HepG2 (cell line): ENCODE results near the gene PRMT7. TPM values are rescaled to one million over a fixed set of nuclear protein-coding genes. Genes with fewer than 3 reads are reported as not detected.

Experiments
- ATAC-seq: fragments of 200-7000 bp; cut with Tn5 transposase; 3 replicates; pipeline ENCODE4 v1.9.1; 2020; ENCODE audit warnings: mild to moderate bottlenecking, moderate library complexity
- BruUV-seq: library from RNA; stranded (reverse); fragments of 400-500 nt; replicated peaks from 2 replicates; lab custom pipeline; 2021; lab: Mats Ljungman, UMichigan
- CTCF ChIA-PET: fragments of 300-600 bp; formaldehyde crosslinking; extraction: SDS; loops from one replicate; lab custom pipeline; 2021; ENCODE audit warnings: low total read pairs, inconsistent platforms, low intra/inter-chr PET ratio; lab: Yijun Ruan, JAX
- POLR2A ChIA-PET: fragments of 350-600 bp; sonication (Branson Sonifier 250); formaldehyde crosslinking; loops from one replicate; lab custom pipeline; 2020; ENCODE audit warnings: antibody characterized with exemption, inconsistent platforms; lab: Yijun Ruan, JAX
- DNase-seq: peaks from one replicate; pipeline ENCODE4 v3.0.0-alpha.2; 2015; ENCODE audit warnings: low spot score
- FAIRE-seq: peaks from 3 replicates; lab custom pipeline; 2011; peaks lifted over from hg19 to GRCh38; lab: Jason Lieb, UNC
- H2AFZ ChIP-seq: one replicate; pipeline ENCODE4 v1.6.1; 2011; ENCODE audit warnings: low read length, inconsistent platforms
- H3K27ac ChIP-seq: fragments of 300-600 bp; 3 replicates; pipeline ENCODE4 v1.8.0; 2011; ENCODE audit warnings: mixed run types, mild to moderate bottlenecking, mixed read lengths, low read length, inconsistent platforms; ENCODE audit not compliant: insufficient read depth; ENCODE audit errors: extremely low read length
- H3K27me3 ChIP-seq, 2 experiments: fragments of 200-600 bp in 1 of 2; 2 replicates in 1 of 2; 3 replicates in 1 of 2; pipeline versions ENCODE4 v1.6.0 to v1.8.0; 2011; ENCODE audit warnings: low read length in 2 of 2, mild to moderate bottlenecking in 2 of 2, moderate library complexity in 2 of 2, inconsistent platforms in 1 of 2; ENCODE audit not compliant: insufficient read depth in 2 of 2, control insufficient read depth in 1 of 2
- H3K36me3 ChIP-seq, 2 experiments: fragments of 200-600 bp in 1 of 2; replicated peaks in 1 of 2; 2 replicates in 1 of 2; 3 replicates in 1 of 2; pipeline versions ENCODE4 v1.5.1 to v1.8.0; 2011; ENCODE audit warnings: low read length in 2 of 2, inconsistent platforms in 1 of 2; ENCODE audit not compliant: insufficient read depth in 2 of 2, control insufficient read depth in 1 of 2
- H3K4me1 ChIP-seq: 2 replicates; pipeline ENCODE4 v1.5.1; 2012; ENCODE audit warnings: low read length, inconsistent platforms; ENCODE audit not compliant: insufficient read depth
- H3K4me2 ChIP-seq: 2 replicates; pipeline ENCODE4 v1.6.0; 2011; ENCODE audit warnings: low read depth, low read length, inconsistent platforms
- H3K4me3 ChIP-seq, 3 experiments: fragments of 200-600 bp in 1 of 3; sonication (generic), shearing (Covaris generic) in 1 of 3; replicated peaks in 1 of 3; 2 replicates each; pipeline ENCODE4 v1.5.1; 2011 to 2016; ENCODE audit warnings: low read length in 3 of 3, inconsistent platforms in 2 of 3, low read depth in 2 of 3, mild to moderate bottlenecking in 2 of 3, control low read depth in 1 of 3, mixed read lengths in 1 of 3; ENCODE audit not compliant: insufficient read depth in 1 of 3
- H3K79me2 ChIP-seq: one replicate; pipeline ENCODE4 v1.6.1; 2011; ENCODE audit warnings: low read length, inconsistent platforms; ENCODE audit not compliant: insufficient read depth
- H3K9ac ChIP-seq: 2 replicates; pipeline ENCODE4 v1.6.0; 2011; ENCODE audit warnings: mild to moderate bottlenecking, low read depth, low read length, inconsistent platforms; ENCODE audit not compliant: insufficient read depth
- H3K9me3 ChIP-seq: 2 replicates; pipeline ENCODE4 v1.5.1; 2012; ENCODE audit warnings: mild to moderate bottlenecking, low read length
- H4K20me1 ChIP-seq: 2 replicates; pipeline ENCODE4 v1.6.0; 2011; ENCODE audit warnings: inconsistent platforms, mild to moderate bottlenecking, low read length, moderate library complexity; ENCODE audit not compliant: insufficient read depth
- FLYWCH1 ChIP-seq: sonication (generic); formaldehyde crosslinking; IDR thresholded peaks from 2 replicates; pipeline ENCODE4 v1.8.1; 2023; ENCODE audit warnings: mild to moderate bottlenecking, missing genetic modification reagents
- FOXP4 ChIP-seq: sonication (generic); formaldehyde crosslinking; IDR thresholded peaks from 2 replicates; pipeline ENCODE4 v1.4.0; 2020; ENCODE audit warnings: missing genetic modification reagents
- MAX ChIP-seq: IDR thresholded peaks from 2 replicates; pipeline ENCODE4 v1.6.1; 2012; ENCODE audit warnings: inconsistent platforms
- PHF21A ChIP-seq: sonication (generic); formaldehyde crosslinking; IDR thresholded peaks from 2 replicates; pipeline ENCODE4 v1.5.0; 2020; ENCODE audit warnings: mild to moderate bottlenecking, missing genetic modification reagents
- TRAFD1 ChIP-seq: sonication (generic); formaldehyde crosslinking; IDR thresholded peaks from 2 replicates; pipeline ENCODE4 v1.5.1; 2020; ENCODE audit warnings: missing genetic modification reagents, mild to moderate bottlenecking, borderline replicate concordance
- ZBTB21 ChIP-seq: sonication (generic); formaldehyde crosslinking; IDR thresholded peaks from 2 replicates; pipeline ENCODE4 v1.4.0; 2020; ENCODE audit warnings: missing genetic modification reagents
- ZFP91 ChIP-seq: sonication (generic); formaldehyde crosslinking; IDR thresholded peaks from 2 replicates; pipeline ENCODE4 v1.9.0; 2022; ENCODE audit warnings: missing genetic modification reagents, mild to moderate bottlenecking, borderline replicate concordance
- ZFX ChIP-seq: sonication (generic); formaldehyde crosslinking; IDR thresholded peaks from 2 replicates; pipeline ENCODE4 v1.4.0; 2020; ENCODE audit warnings: mild to moderate bottlenecking, low read depth, missing genetic modification reagents, moderate library complexity
- ZNF687 ChIP-seq: sonication (generic); formaldehyde crosslinking; IDR thresholded peaks from 2 replicates; pipeline ENCODE4 v1.5.1; 2020; ENCODE audit warnings: mild to moderate bottlenecking, missing genetic modification reagents, moderate library complexity
- WGBS: methylation state at CpG from one replicate; pipeline ENCODE4 v1.1.6; 2017; ENCODE audit warnings: low lambda C conversion rate; 5-methylcytosine and 5-hydroxymethylcytosine counted together
- in situ Hi-C: cut with HindIII; loops from 2 replicates; pipeline ENCODE4 v1.10.0; 2017; ENCODE audit warnings: low pct_unique_long_range_greater_than_20kb; ENCODE audit not compliant: extremely low pct_ligation_motif_present
- intact Hi-C: fragments of 100-400 bp; cut with micrococcal nuclease; formaldehyde crosslinking; loops from one replicate; pipeline ENCODE4 v1.10.0; 2022; ENCODE audit not compliant: unreplicated experiment
- polyA plus RNA-seq, 8 experiments: library from polyadenylated mRNA; depleted of rRNA in 3 of 8; stranded (reverse) in 7 of 8; unstranded in 1 of 8; fragments of >200 nt; fragmentation: Illumina TruSeq in 4 of 8; extraction: Trizol in 4 of 8; gene quantifications; 2 replicates each; pipeline versions ENCODE4 v1.2.1 to v1.2.3, GENCODE V29; 2011 to 2016; ENCODE audit warnings: low read depth in 4 of 8, missing spikeins in 1 of 8, mixed read lengths in 1 of 8; ENCODE audit not compliant: insufficient read depth in 1 of 8
- total RNA-seq, 5 experiments: library from RNA; depleted of rRNA; stranded (reverse); fragments of >200 nt; fragmentation: Illumina TruSeq; extraction: Trizol; gene quantifications; 2 replicates each; pipeline ENCODE4 v1.2.3, GENCODE V29; 2016; ENCODE audit warnings: low read depth in 1 of 5

Gene PRMT7
- total and polyA plus RNA-seq, 2 of the 13 experiments (the other 11 are each of a cell fraction or from before 2014, with no cell fraction given), result 47.5 to 55.0 TPM

- H3K4me1 ChIP-seq, result peaks cover 38% of the 10 kb centered on the region
- ATAC-seq (peak; percentile 12), DNase-seq (no peak), FAIRE-seq (peak; percentile 15)
- ChIA-PET POLR2A (no interaction called here), CTCF (no interaction called here)
- 36% methylated on average over 20 of the region's 20 CpGs for WGBS
- 0 out of 2 replicates have a peak, but pooled peaks have one; percentile 21 for TF ChIP-seq MAX
- no peak for TF ChIP-seq ZBTB21 (CRISPR knock-in tag)
- 0 out of 2 replicates have a peak, but pooled peaks have one; percentile 21 for TF ChIP-seq PHF21A (CRISPR knock-in tag)
- TF ChIP-seq FLYWCH1, result no peak
- TF ChIP-seq ZNF687, result peak; percentile 55; the same call in 1 of the 2 replicates
- TF ChIP-seq FOXP4 (CRISPR knock-in tag), result no peak
- 0 out of 2 replicates have a peak, but pooled peaks have one; percentile 11 for TF ChIP-seq TRAFD1 (CRISPR knock-in tag)
- TF ChIP-seq ZFP91 (CRISPR knock-in tag), result peak; percentile 54; the same call in 1 of the 2 replicates
- peak; percentile 60 for TF ChIP-seq ZFX (CRISPR knock-in tag)
- H3K4me3 ChIP-seq, result peak overlapping the region in 1 of 3 experiments; percentile 19; a peak in 1 of 6 replicates
- no peaks in the 10 kb centered on the region for H4K20me1 ChIP-seq
- no peak overlapping the region for H2AFZ ChIP-seq
- no peaks in the 10 kb centered on the region for H3K79me2 ChIP-seq
- in situ Hi-C loops, result no loop called here
- no peaks in the 10 kb centered on the region for H3K36me3 ChIP-seq
- H3K9ac ChIP-seq, result peak overlapping the region; percentile 5; the same call in 1 of the 2 replicates
- intact Hi-C loops, result no loop called here
- H3K4me2 ChIP-seq, result peak overlapping the region; percentile 37
- peaks cover 6 to 63% of the 10 kb centered on the region in 2 experiments for H3K27me3 ChIP-seq
- no TSS peak for BruUV-seq
- no peak overlapping the region for H3K27ac ChIP-seq
- no peaks in the 10 kb centered on the region for H3K9me3 ChIP-seq
Measured at GRCh38 chr16:68367440-68367839, 56.6 kb downstream of the PRMT7 start.
